Adipocyte (in vitro differentiated cells): ENCODE measurements around the gene MRPS9.

Experiments used
- DNase-seq: peaks from one replicate; pipeline ENCODE4 v3.0.0-alpha.2; 2015; ENCODE audit warnings: low read depth
- H3K27me3 ChIP-seq: replicated peaks from 2 replicates; pipeline ENCODE4 v1.7.0; 2013; ENCODE audit warnings: mild to moderate bottlenecking, low read length, moderate library complexity; ENCODE audit not compliant: control insufficient read depth, insufficient read depth
- H3K36me3 ChIP-seq: 2 replicates; pipeline ENCODE4 v1.7.0; 2013; ENCODE audit warnings: low read length, mild to moderate bottlenecking, moderate library complexity; ENCODE audit not compliant: control insufficient read depth, insufficient read depth, severe bottlenecking
- H3K4me1 ChIP-seq: 2 replicates; pipeline ENCODE4 v1.7.0; 2013; ENCODE audit warnings: mild to moderate bottlenecking, low read length, moderate library complexity; ENCODE audit not compliant: control insufficient read depth, insufficient read depth
- H3K4me3 ChIP-seq: 2 replicates; pipeline ENCODE4 v1.7.0; 2013; ENCODE audit warnings: mild to moderate bottlenecking, low read length, moderate library complexity
- H3K9ac ChIP-seq: 2 replicates; pipeline ENCODE4 v1.7.0; 2013; ENCODE audit warnings: mild to moderate bottlenecking, low read length, moderate library complexity
- H3K9me3 ChIP-seq: 2 replicates; pipeline ENCODE4 v1.7.0; 2013; ENCODE audit warnings: mild to moderate bottlenecking, low read length, moderate library complexity; ENCODE audit not compliant: control insufficient read depth

Gene MRPS9

DNA sequence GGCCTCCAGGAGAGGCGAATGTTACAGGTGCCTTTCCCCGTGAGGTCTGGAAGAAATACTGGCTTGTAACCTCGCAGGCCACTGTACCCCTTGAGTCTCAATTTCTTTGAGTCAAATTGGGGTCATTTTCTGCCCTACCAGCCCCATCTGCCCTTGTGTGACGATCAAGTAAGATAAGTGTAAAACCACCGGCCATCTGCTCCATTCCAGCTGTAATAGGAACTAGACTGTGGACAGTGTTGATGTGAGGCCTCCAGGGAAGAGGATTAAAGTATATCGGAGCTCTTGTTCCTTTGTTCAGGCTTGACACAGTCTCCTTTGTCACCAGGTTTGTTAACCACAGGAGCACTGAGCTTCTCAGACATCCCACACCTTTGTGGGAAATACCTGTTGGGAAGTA lies 65.6 kb downstream of the MRPS9 start:
- no peaks in the 10 kb centered on the region for H3K27me3 ChIP-seq
- no peaks in the 10 kb centered on the region for H3K4me1 ChIP-seq
- H3K36me3 ChIP-seq, result peaks cover 18% of the 10 kb centered on the region
- no peak for DNase-seq
- no peaks in the 10 kb centered on the region for H3K9me3 ChIP-seq
- no peak overlapping the region for H3K9ac ChIP-seq
- H3K4me3 ChIP-seq, result no peak overlapping the region

DNA sequence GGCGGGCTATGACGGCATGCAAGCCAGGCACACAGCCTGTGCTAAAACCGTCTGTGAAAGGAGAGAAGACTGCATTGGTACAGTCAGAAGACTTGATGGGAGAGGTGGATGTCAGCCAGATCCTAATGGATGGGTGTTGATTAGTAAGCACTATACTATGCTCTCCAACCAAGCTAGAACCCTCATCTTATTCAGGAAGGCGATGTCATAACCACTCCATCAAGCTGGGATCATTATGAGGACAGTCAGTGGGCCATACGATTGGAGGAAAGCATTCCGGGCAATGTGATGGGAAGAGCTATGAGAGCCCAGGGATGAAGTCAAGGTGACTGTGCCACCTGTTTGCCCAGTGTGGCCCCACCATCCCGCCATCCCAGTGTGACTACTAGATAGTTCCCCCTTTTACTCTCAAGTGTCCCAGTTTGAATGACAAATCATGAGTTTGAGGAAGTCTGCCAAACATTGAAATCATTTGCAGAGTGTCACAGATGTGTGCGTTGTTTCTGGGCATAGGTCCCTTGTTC lies 66.4 kb downstream of the MRPS9 start:
- no peaks in the 10 kb centered on the region for H3K9me3 ChIP-seq
- no peaks in the 10 kb centered on the region for H3K27me3 ChIP-seq
- no peak for DNase-seq
- H3K9ac ChIP-seq, result no peak overlapping the region
- peaks cover 16% of the 10 kb centered on the region for H3K36me3 ChIP-seq
- no peaks in the 10 kb centered on the region for H3K4me1 ChIP-seq
- no peak overlapping the region for H3K4me3 ChIP-seq

DNA sequence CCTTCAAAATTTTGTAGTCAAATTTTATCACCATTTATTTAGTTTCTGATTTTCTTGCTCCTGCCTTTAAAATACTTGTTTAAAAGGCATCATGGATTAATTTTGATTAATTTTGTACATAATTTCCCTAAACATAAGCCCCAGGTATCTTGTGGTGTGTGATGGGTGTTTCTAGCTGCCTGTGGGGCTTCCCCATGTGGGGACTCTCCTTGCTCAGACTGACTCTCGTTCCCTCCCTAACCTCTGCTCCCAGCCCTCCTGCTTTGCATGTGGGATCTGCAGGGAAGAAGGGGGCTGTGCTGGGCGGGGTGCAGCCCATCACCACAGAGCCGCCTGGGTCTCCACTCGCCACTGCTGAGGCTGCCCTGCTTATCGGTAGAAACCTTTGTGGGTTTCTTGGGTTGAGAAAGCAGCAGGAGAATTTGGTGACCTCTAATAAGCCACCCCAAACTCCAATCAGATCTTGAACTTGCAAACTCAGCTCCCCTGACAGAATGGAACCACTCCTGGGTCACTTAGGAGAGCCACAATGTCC lies 72.5 kb downstream of the MRPS9 start:
- DNase-seq, result no peak
- Histone ChIP-seq H3K36me3 (no peaks in the 10 kb centered on the region), H3K9ac (no peak overlapping the region), H3K27me3 (peaks cover 4% of the 10 kb centered on the region), H3K9me3 (no peaks in the 10 kb centered on the region), H3K4me3 (no peak overlapping the region), H3K4me1 (no peaks in the 10 kb centered on the region)

DNA sequence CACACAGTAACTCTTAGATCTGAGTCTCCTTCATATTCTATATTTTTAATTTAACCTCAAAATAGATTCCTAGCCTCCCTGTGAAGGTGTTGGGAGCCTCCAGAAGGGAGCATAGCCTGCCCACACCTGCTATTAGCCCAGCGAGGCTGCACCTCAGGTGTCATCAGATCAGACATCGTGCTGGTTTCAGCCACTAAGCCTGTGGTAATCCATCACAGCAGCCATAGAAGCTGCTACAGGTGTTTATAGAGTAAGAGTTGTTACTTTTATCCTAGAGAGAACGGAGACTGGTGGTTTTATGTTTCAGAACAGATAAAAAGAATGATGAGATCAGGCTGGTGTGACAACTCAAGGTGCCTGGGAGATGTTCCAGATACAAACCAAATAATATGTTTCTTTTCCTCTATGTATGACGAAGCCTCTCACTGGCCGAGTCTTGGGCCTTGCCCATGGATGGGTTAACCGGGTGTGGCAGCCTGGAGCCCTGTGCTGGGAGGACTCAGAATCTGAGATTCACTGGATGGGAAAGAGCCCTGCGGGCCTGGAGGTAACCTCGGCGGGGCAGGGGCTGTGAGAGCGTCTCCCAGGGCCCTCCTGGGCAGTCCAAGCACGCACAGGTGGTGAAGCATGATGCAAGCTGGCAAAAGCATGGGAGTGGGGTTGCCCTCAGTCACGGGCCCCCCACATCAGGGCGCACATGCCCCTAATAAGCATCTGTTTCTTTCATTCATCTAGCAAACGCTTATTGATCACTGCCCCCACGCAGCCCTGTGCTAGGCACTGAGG lies 73.7 kb downstream of the MRPS9 start:
- no peaks in the 10 kb centered on the region for H3K4me1 ChIP-seq
- no peak for DNase-seq
- H3K36me3 ChIP-seq, result no peaks in the 10 kb centered on the region
- H3K9ac ChIP-seq, result no peak overlapping the region
- H3K9me3 ChIP-seq, result no peaks in the 10 kb centered on the region
- H3K27me3 ChIP-seq, result peaks cover 4% of the 10 kb centered on the region
- no peak overlapping the region for H3K4me3 ChIP-seq

DNA sequence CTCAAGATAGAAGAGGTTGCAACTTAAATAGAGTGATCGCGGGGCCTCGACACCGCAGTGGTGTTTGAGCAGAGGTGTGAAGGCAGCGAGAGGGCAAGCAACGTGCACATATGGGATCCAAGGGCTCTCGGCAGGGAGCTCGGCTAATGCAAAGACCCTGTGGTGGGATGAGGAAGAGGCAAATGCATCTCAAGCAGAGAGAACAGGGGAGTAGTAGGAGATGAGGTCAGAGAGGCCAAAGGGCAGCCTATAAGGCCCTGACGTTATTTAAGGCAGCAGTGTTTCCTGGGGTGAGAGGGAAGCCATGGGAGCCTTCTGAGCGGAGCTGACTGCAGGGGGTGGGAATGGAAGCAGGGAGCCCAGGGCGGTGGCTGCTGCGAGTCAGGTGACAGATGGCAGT lies 74.5 kb downstream of the MRPS9 start:
- DNase-seq, result no peak
- Histone ChIP-seq H3K36me3 (no peaks in the 10 kb centered on the region), H3K4me3 (no peak overlapping the region), H3K4me1 (no peaks in the 10 kb centered on the region), H3K27me3 (peaks cover 4% of the 10 kb centered on the region), H3K9me3 (no peaks in the 10 kb centered on the region), H3K9ac (no peak overlapping the region)

DNA sequence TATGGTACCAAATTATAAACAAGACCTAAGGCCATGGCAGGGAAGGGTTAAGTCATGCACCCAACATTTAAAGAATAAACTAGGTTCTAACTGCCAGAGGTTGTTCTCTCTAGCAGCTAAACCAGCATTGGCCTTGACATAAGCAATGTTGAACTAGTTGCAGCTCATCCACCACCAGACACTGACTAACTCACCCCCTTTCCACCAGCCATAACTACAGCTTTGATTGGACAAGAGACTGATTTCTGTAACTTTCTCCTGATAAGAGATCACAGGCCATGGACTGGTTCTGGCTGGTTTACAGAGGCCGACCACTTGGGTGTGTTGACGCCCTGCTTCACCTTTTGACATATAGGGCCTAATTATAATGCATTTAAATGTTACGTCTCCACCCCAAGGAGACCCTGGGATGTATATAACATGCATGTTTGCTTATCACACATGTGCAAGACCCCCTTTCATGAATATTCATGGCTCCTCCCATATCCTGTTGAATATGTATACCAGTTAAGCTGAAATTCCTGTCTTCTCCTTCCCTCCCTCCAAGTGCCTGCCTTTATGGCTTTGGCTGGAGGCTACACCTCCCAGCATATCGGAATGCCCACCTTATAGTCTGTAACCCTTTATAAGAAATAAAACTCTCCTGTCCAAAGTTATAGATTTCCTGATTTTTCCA lies 75.9 kb downstream of the MRPS9 start:
- H3K9me3 ChIP-seq, result no peaks in the 10 kb centered on the region
- no peak overlapping the region for H3K9ac ChIP-seq
- H3K4me1 ChIP-seq, result no peaks in the 10 kb centered on the region
- H3K27me3 ChIP-seq, result peaks cover 4% of the 10 kb centered on the region
- H3K36me3 ChIP-seq, result no peaks in the 10 kb centered on the region
- no peak for DNase-seq
- H3K4me3 ChIP-seq, result no peak overlapping the region

DNA sequence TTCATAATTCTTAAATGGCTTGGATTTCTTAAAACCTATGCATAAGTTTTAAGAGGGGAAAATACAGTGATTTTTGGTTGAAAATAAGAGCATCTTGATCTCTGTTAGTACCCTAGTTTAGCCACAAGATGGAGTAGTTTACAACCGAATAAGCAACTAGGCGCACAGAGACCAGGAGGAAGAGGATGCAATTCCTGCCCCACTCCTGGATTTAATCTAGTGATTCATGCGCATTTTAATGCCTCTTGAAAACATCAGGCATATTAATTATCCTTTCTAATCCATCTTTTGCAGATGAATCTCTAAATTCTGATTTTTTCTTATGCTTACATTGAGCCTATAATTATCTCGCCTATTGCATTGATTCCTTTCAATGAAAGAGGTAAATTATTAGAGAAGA lies 76.7 kb downstream of the MRPS9 start:
- Histone ChIP-seq H3K36me3 (no peaks in the 10 kb centered on the region), H3K4me1 (no peaks in the 10 kb centered on the region), H3K9ac (no peak overlapping the region), H3K27me3 (peaks cover 4% of the 10 kb centered on the region), H3K9me3 (no peaks in the 10 kb centered on the region), H3K4me3 (no peak overlapping the region)
- DNase-seq, result peak; percentile 87

DNA sequence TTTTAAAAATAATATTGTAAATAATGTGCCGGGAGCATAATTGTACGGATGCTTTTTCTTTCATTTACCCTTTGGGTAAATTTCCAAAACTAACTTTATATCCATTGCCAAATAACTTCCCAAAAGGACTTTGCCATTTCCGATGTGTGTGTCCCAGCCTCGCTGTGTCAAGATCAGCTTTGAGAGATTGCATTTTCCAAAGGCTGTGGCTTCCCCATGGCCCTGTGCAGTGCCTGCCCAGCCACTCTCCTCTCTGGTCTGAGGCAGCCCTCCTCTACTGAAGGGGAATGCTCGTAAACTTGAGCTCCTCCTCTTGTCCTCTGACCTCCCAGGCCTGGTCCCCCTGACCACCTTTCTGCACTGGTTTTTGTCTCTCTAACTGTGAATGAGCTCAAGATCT lies 78.5 kb downstream of the MRPS9 start:
- Histone ChIP-seq H3K4me1 (no peaks in the 10 kb centered on the region), H3K4me3 (no peak overlapping the region), H3K9me3 (no peaks in the 10 kb centered on the region), H3K9ac (no peak overlapping the region), H3K36me3 (no peaks in the 10 kb centered on the region), H3K27me3 (peaks cover 9% of the 10 kb centered on the region)
- no peak for DNase-seq

DNA sequence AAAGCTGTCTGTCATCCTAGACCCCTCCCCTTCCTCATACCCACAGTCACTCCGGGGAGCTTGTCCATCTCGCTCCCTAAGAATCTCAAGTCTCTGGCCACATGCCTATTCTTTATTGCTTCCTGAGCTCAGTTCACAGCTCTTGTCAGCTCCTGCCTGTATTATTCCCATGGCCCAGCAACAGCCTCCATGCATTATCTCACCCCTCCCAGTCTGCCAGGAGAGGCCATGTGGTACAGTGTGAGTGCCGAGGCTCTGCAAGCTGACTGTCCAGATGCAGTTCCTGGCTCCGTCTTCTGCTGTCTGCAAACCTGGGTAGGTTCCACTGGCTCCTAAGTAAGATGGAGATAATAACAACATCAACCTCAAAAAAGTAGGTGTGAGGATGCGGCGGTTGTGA lies 79.7 kb downstream of the MRPS9 start:
- Histone ChIP-seq H3K4me1 (no peaks in the 10 kb centered on the region), H3K9ac (no peak overlapping the region), H3K4me3 (no peak overlapping the region), H3K9me3 (no peaks in the 10 kb centered on the region), H3K27me3 (peaks cover 6% of the 10 kb centered on the region), H3K36me3 (no peaks in the 10 kb centered on the region)
- DNase-seq, result no peak

DNA sequence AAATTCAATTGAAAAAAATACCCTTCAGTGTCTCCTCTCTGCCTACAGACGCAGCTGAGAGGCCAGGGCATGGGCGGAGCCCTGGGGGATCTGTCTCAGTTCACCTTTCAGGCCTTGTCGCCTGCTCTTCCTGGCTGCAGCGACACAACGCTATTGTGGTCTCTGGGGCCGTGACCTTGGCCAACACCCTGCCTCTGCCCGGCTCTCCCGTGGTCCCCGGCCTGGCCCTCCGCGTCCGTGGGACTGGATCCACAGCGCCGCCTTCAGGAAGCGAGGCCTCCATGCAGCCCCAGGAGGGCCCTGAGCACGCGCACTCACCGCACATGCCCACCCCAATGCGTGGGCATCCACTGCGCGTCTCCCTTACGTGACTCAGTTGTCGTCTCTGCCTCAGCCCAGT lies 81.1 kb downstream of the MRPS9 start:
- H3K9ac ChIP-seq, result no peak overlapping the region
- H3K27me3 ChIP-seq, result peaks cover 6% of the 10 kb centered on the region
- H3K36me3 ChIP-seq, result no peaks in the 10 kb centered on the region
- DNase-seq, result no peak
- no peak overlapping the region for H3K4me3 ChIP-seq
- H3K9me3 ChIP-seq, result no peaks in the 10 kb centered on the region
- no peaks in the 10 kb centered on the region for H3K4me1 ChIP-seq

DNA sequence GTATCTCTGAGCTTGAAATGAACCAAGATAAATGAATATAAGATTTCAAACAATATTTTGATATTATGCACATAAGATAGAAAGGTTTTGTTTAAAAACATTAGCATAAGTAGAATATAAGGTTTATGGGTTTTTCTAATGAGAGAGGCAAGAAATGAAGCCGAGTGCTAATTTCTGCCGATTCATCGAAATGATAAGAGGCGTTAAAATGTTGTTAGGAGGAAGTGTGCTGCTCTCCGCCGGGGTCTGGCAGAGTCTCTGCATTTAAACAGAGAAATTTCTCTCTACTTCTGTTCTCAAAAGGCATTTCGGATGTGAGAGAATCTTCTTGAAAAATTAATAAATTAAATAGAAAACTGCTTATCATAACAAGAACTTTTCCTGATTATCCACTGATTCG lies 83.6 kb downstream of the MRPS9 start:
- peaks cover 16% of the 10 kb centered on the region for H3K27me3 ChIP-seq
- DNase-seq, result no peak
- no peak overlapping the region for H3K9ac ChIP-seq
- no peaks in the 10 kb centered on the region for H3K4me1 ChIP-seq
- no peak overlapping the region for H3K4me3 ChIP-seq
- H3K36me3 ChIP-seq, result no peaks in the 10 kb centered on the region
- H3K9me3 ChIP-seq, result no peaks in the 10 kb centered on the region
